Measurements from ENCODE around the gene C19orf85. TPM values are rescaled to one million over a fixed set of nuclear protein-coding genes. Genes with fewer than 3 reads are reported as not detected.

Gene C19orf85
- not detected in 2 replicates for total RNA-seq

GRCh38 chr19:55464662-55465054, at the start of gene C19orf85:
Gene C19orf85, minus strand, starts transcription at chr19:55464751. Its CDS starts 197 bp downstream, at chr19:55464554.

GRCh38 chr19:55487924-55488687, 23.6 kb upstream of the C19orf85 start, which contains the start of gene SSC5D:
Gene SSC5D, plus strand, starts transcription at chr19:55488436. Its CDS starts 154 bp downstream, at chr19:55488590.

GRCh38 chr19:55484593-55485438, 20.3 kb upstream of the C19orf85 start, which contains the start of gene NAT14:
Gene NAT14, plus strand, starts transcription at chr19:55485188. Its CDS starts 521 bp downstream, at chr19:55485709.

GRCh38 chr19:55476100-55476775, 11.7 kb upstream of the C19orf85 start, which contains the start of gene ZNF628:
Gene ZNF628, plus strand, starts transcription at chr19:55476617. Its CDS starts 3,294 bp downstream, at chr19:55479911.

DNA sequence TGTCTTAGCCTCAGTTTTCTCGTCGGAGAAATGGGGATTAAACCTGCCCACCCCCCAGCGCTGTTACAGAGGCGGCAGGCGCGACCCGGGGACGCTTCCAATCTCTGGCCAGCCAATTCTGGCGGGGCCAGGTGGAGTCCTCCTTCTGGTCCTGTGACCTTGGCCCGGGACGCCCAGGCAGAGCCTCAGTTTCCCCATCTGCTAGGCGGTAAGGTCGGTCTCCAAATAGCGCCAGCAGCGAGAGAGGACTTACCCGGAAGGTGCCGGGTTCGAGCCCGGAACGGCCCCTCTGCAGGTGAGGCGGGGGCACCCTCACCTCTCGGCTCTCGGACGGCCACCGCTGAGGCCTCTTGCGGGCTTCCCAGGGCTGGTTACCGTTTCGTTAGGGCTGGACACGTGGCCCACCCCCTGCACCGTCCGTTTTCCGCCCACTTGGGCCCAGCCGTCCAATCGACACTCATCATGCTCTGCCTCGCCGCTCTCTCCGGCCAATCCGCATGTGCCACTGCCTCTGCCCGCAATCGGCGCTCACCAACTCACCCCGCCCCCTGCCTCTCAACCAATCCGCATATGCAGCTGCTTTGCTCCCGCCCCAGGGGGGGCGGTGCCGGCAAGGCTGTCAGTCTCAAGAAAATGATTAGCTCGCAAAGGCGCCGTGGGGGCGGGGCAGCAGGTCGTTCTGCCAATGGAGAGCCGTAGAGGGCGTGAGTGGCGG, 3.1 kb downstream of the C19orf85 start, which contains the start of gene ISOC2:
Gene ISOC2 (minus strand): TSS at position 384 of the 715 bp plus-strand sequence. CDS start 5,156 bp downstream, outside the sequence.

GRCh38 chr19:55443045-55443823, 21.3 kb downstream of the C19orf85 start, which contains the start of gene SHISA7:
Gene SHISA7, minus strand, starts transcription at chr19:55443300. Its CDS starts 437 bp downstream, at chr19:55442863.

Other genes with a start within 250 kb of the C19orf85 start
- 1.1 and 1.2 TPM in 2 replicates for gene TMEM86B, start 236.0 kb downstream of the C19orf85 start, total RNA-seq
- 17.2 and 26.1 TPM in 2 replicates for gene PPP6R1, start 205.7 kb downstream of the C19orf85 start, total RNA-seq
- 18.1 and 19.1 TPM in 2 replicates for gene HSPBP1, start 184.6 kb downstream of the C19orf85 start, total RNA-seq
- 4.4 and 6.6 TPM in 2 replicates for gene BRSK1, start 180.8 kb downstream of the C19orf85 start, total RNA-seq
- not detected in 2 replicates for gene TMEM150B, start 139.4 kb downstream of the C19orf85 start, total RNA-seq
- 8.1 and 8.4 TPM in 2 replicates for gene KMT5C, start 124.9 kb downstream of the C19orf85 start, total RNA-seq
- under 0.01 TPM in 1 of 2 replicates, not detected in the other for gene COX6B2, start 110.0 kb downstream of the C19orf85 start, total RNA-seq
- not detected in 2 replicates for gene GARIN5B, start 101.5 kb downstream of the C19orf85 start, total RNA-seq
- gene IL11, start 94.3 kb downstream of the C19orf85 start, total RNA-seq, result 5.4 and 8.0 TPM in 2 replicates
- 0.28 TPM in 1 of 2 replicates, not detected in the other for gene TMEM190, start 87.9 kb downstream of the C19orf85 start, total RNA-seq
- gene TMEM238, start 80.5 kb downstream of the C19orf85 start, total RNA-seq, result 0.14 and 0.18 TPM in 2 replicates
- 239 and 254 TPM in 2 replicates for gene RPL28, start 78.8 kb downstream of the C19orf85 start, total RNA-seq
- gene UBE2S, start 57.0 kb downstream of the C19orf85 start, total RNA-seq, result 26.6 and 57.3 TPM in 2 replicates
- not detected in 2 replicates for gene SHISA7, start 21.5 kb downstream of the C19orf85 start, total RNA-seq
- gene ISOC2, start 3.1 kb downstream of the C19orf85 start, total RNA-seq, result 44.5 and 55.9 TPM in 2 replicates
- 0.57 and 1.3 TPM in 2 replicates for gene ZNF628, start 11.9 kb upstream of the C19orf85 start, total RNA-seq
- 14.9 and 20.9 TPM in 2 replicates for gene NAT14, start 20.4 kb upstream of the C19orf85 start, total RNA-seq
- gene SSC5D, start 23.7 kb upstream of the C19orf85 start, total RNA-seq, result 5.4 and 18.1 TPM in 2 replicates
- not detected in 2 replicates for gene SBK2, start 72.4 kb upstream of the C19orf85 start, total RNA-seq
- 0.09 TPM in 1 of 2 replicates, not detected in the other for gene SBK3, start 80.8 kb upstream of the C19orf85 start, total RNA-seq
- 2.1 and 2.8 TPM in 2 replicates for gene ZNF579, start 116.1 kb upstream of the C19orf85 start, total RNA-seq
- gene FIZ1, start 134.8 kb upstream of the C19orf85 start, total RNA-seq, result 1.6 and 2.7 TPM in 2 replicates
- gene ZNF524, start 135.5 kb upstream of the C19orf85 start, total RNA-seq, result 9.1 and 9.5 TPM in 2 replicates
- 0.43 and 0.55 TPM in 2 replicates for gene ZNF865, start 140.9 kb upstream of the C19orf85 start, total RNA-seq
- 3.8 and 4.0 TPM in 2 replicates for gene ZNF784, start 159.8 kb upstream of the C19orf85 start, total RNA-seq
- gene ZNF580, start 176.3 kb upstream of the C19orf85 start, total RNA-seq, result 4.4 and 5.4 TPM in 2 replicates
- gene ZNF581, start 178.9 kb upstream of the C19orf85 start, total RNA-seq, result 23.9 and 25.7 TPM in 2 replicates
- gene CCDC106, start 183.5 kb upstream of the C19orf85 start, total RNA-seq, result 5.3 and 6.2 TPM in 2 replicates
- 76.8 and 86.0 TPM in 2 replicates for gene U2AF2, start 190.3 kb upstream of the C19orf85 start, total RNA-seq
- 27.3 and 35.7 TPM in 2 replicates for gene EPN1, start 210.5 kb upstream of the C19orf85 start, total RNA-seq

Measured in smooth muscle cell of bladder (primary cell).